Right atrium auricular region (tissue), 2 donors: Measurements from ENCODE around the gene HOXA3. TPM values are rescaled to one million over a fixed set of nuclear protein-coding genes. Genes with fewer than 3 reads are reported as not detected.

Experiments
- DNase-seq: peaks from one replicate; pipeline ENCODE4 v3.0.0-alpha.2; 2019; ENCODE audit warnings: low spot score
- H3K27ac ChIP-seq, 2 donors: fragments of 200-600 bp; sonication (generic); 1 replicate in 1 of 2; 2 replicates in 1 of 2; pipeline ENCODE4 v1.5.1; 2016 to 2019
- H3K27me3 ChIP-seq, 2 donors: fragments of 200-600 bp; sonication (generic); one replicate each; pipeline versions ENCODE4 v1.5.1 to v1.6.0; 2017 to 2019
- H3K36me3 ChIP-seq: fragments of 200-600 bp; sonication (generic); one replicate; pipeline ENCODE4 v1.5.1; 2016
- H3K4me1 ChIP-seq, 2 donors: fragments of 200-600 bp; sonication (generic); one replicate each; pipeline versions ENCODE4 v1.5.1 to v1.6.0; 2017 to 2019
- H3K4me3 ChIP-seq, 2 donors: fragments of 200-600 bp; sonication (generic); 1 replicate in 1 of 2; 2 replicates in 1 of 2; pipeline ENCODE4 v1.5.1; 2017 to 2019; ENCODE audit warnings: mild to moderate bottlenecking in 1 of 2, moderate library complexity in 1 of 2
- H3K9me3 ChIP-seq, 2 donors: fragments of 200-600 bp; sonication (generic); one replicate each; pipeline ENCODE4 v1.5.1; 2019
- total RNA-seq, 2 donors: library from RNA; depleted of rRNA; stranded (reverse); fragments of >200 nt; gene quantifications; one replicate each; pipeline ENCODE4 v1.1.0, GENCODE V29; 2016
- TF ChIP-seq, protein P1 (sequence below), 2 donors: fragments of 200-600 bp; sonication (generic); IDR thresholded peaks; one replicate each; pipeline ENCODE4 v1.5.1; 2019; ENCODE audit warnings: antibody characterized with exemption in 2 of 2

The HOXA3 gene
- total RNA-seq, 2 donors from 2014 or later, result 0.28 to 0.30 TPM

DNA sequence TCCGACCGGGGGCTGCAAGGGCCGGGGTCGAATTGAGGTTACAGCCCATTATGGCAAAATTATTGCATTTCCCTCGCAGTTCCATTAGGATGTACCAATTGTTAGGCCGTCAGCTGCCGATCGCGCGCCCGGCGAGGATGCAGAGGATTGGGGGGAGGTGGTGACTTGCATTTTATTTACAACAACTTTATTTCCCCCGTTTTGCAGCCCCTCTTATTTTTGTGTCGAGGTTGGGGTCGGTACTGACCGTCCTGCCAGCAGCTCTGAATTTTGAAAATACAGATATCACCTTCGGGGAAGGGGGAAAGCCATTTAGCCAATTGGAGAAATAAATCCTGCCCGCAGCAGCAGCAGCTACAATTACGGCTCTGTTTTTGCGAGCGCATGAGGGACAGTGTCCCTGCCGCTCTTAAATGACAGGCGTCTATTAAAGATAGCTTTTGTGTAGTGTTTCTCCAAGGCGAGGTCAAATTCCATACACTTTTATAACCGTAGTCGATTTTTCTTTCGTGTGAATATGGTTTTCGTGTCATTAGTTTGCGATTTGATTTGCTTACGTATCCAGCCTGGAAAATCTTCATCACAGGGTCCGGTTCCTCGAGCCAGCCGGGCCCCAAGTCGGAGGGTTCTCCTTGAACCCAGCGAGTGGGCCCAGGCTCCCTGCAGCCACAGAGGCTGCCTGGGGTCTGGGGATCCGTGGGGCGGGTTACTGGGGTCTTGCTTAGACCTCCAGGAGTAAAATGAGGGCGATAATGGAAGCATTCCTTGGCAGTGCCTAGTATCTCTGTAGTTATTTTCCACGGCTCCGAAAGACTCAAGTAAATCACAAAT is 8.2 kb downstream of the HOXA3 start:
- H3K36me3 ChIP-seq, result no peaks in the 10 kb centered on the region
- H3K27me3 ChIP-seq, result peaks cover 53 to 94% of the 10 kb centered on the region in 2 donors
- no peak overlapping the region for H3K27ac ChIP-seq
- H3K9me3 ChIP-seq, result no peaks in the 10 kb centered on the region
- H3K4me1 ChIP-seq, result peaks cover 0 to 57% of the 10 kb centered on the region in 2 donors
- H3K4me3 ChIP-seq, result peak overlapping the region in 1 of 2 donors; percentile 55
- TF ChIP-seq, protein P1, sequence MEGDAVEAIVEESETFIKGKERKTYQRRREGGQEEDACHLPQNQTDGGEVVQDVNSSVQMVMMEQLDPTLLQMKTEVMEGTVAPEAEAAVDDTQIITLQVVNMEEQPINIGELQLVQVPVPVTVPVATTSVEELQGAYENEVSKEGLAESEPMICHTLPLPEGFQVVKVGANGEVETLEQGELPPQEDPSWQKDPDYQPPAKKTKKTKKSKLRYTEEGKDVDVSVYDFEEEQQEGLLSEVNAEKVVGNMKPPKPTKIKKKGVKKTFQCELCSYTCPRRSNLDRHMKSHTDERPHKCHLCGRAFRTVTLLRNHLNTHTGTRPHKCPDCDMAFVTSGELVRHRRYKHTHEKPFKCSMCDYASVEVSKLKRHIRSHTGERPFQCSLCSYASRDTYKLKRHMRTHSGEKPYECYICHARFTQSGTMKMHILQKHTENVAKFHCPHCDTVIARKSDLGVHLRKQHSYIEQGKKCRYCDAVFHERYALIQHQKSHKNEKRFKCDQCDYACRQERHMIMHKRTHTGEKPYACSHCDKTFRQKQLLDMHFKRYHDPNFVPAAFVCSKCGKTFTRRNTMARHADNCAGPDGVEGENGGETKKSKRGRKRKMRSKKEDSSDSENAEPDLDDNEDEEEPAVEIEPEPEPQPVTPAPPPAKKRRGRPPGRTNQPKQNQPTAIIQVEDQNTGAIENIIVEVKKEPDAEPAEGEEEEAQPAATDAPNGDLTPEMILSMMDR (IDR thresholded peaks at IDR 0.05), result peak in 1 of 2 donors; percentile 37
- no peak for DNase-seq

DNA sequence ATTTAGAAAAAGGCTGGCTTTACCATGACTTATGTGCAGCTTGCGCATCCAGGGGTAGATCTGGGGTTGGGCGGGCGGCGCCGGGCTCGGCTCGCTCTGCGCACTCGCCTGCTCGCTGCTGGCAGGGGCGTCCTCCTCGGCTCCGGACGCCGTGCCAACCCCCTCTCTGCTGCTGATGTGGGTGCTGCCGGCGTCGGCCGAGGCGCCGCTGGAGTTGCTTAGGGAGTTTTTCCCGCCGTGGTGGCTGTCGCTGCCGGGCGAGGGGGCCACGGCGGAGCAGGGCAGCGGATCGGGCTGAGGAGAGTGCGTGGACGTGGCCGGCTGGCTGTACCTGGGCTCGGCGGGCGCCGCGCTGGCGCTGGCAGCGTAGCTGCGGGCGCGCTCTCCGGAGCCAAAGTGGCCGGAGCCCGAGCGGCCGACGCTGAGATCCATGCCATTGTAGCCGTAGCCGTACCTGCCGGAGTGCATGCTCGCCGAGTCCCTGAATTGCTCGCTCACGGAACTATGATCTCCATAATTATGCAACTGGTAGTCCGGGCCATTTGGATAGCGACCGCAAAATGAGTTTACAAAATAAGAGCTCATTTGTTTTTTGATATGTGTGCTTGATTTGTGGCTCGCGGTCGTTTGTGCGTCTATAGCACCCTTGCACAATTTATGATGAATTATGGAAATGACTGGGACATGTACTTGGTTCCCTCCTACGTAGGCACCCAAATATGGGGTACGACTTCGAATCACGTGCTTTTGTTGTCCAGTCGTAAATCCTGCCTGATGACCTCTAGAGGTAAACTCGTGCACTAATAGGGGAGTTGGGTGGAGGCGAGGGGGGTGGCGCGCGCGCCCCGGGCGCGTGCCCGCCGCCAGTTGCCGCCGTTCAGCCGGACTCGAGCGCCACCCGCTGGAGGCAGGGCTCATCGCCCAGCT is 9.1 kb downstream of the HOXA3 start, which contains the start of gene HOXA5:
HOXA5 (minus strand) TSS at position 659 of the 927 bp plus-strand sequence; CDS start at position 585, 74 bp downstream.
- peak within 1 kb of the TSS in 1 of 2 donors; percentile 21 for H3K27ac ChIP-seq
- TF ChIP-seq, protein P1 (IDR thresholded peaks at IDR 0.05), result peak in 1 of 2 donors; percentile 63
- H3K4me3 ChIP-seq, result peak within 1 kb of the TSS; percentile 25 to 55
- DNase-seq, result no peak
- no peaks in the 10 kb centered on the region for H3K36me3 ChIP-seq
- peaks cover 0 to 54% of the 10 kb centered on the region in 2 donors for H3K4me1 ChIP-seq
- H3K27me3 ChIP-seq, result peaks cover 48 to 89% of the 10 kb centered on the region in 2 donors
- no peaks in the 10 kb centered on the region for H3K9me3 ChIP-seq

DNA sequence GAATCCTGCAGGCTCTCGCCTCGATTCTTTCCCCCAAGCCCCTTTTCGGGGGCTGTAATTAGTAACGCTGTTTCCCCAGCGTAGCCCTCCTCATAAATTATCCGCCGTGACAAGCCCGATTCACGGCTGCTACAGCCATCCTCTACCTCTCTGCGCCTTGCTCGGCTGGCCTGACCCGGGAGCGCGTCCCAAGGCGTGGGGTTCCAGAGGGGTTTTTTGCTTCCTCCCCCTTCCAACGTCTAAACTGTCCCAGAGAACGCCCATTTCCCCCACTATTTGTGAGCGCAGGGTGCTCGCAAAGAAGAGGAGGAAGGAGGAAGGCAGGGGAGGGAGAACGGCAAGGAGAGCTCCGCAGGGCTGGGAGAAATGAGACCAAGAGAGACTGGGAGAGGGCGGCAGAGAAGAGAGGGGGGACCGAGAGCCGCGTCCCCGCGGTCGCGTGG is 9.8 kb downstream of the HOXA3 start:
- no peaks in the 10 kb centered on the region for H3K36me3 ChIP-seq
- no peak overlapping the region for H3K27ac ChIP-seq
- DNase-seq, result no peak
- H3K4me1 ChIP-seq, result peaks cover 0 to 47% of the 10 kb centered on the region in 2 donors
- peaks cover 48 to 82% of the 10 kb centered on the region in 2 donors for H3K27me3 ChIP-seq
- TF ChIP-seq, protein P1 (IDR thresholded peaks at IDR 0.05), result no peak
- H3K9me3 ChIP-seq, result no peaks in the 10 kb centered on the region
- peak overlapping the region; percentile 25 to 55 for H3K4me3 ChIP-seq

DNA sequence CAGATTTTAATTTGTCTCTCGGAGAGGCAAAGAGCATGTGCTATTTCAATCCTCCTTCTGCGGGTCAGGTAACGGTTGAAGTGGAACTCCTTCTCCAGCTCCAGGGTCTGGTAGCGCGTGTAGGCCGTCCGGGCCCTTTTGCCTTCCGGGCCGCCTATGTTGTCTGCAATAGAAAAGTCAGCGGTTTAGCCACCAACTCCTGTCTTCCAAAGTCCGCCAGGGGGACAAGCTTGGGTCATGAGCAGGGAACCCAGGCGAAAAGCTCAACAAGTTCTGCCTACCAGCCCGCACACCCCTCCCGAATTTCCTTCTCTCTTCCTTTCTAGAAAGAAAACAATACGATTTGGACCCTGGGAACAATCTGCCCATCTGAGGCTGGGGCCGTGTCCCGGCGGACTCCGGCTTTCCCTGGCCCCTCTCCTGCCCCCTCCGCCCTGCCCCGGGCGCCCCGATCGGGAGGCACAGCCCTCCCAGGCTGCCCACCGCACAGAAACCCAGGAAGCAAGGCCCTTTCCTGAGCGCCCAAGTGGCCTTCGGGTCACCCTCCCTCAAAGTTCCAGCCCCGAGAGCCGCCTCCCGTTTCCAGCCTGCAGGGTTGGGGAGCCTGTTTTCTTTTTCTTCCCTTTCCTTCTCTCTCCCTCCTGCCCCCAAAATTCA is 10.3 kb downstream of the HOXA3 start:
- no peak overlapping the region for H3K27ac ChIP-seq
- H3K27me3 ChIP-seq, result peaks cover 46 to 77% of the 10 kb centered on the region in 2 donors
- no peaks in the 10 kb centered on the region for H3K9me3 ChIP-seq
- no peak for DNase-seq
- peak overlapping the region; percentile 25 to 55 for H3K4me3 ChIP-seq
- TF ChIP-seq, protein P1 (IDR thresholded peaks at IDR 0.05), result no peak
- no peaks in the 10 kb centered on the region for H3K36me3 ChIP-seq
- H3K4me1 ChIP-seq, result peaks cover 0 to 43% of the 10 kb centered on the region in 2 donors
